GM10266 (cell line): ENCODE data around the gene KRTAP10-12.
"Not testable (repeated sequence)": the region's sequence is repeated elsewhere in the genome, so short reads cannot be mapped to it uniquely, and the experiment has no call there.

Experiments
- DNase-seq: peaks from one replicate; pipeline ENCODE4 v3.0.0; 2012; ENCODE audit errors: extremely low spot score
- CTCF ChIP-seq: IDR thresholded peaks from 2 replicates; pipeline ENCODE4 v1.5.1; 2012; ENCODE audit warnings: mild to moderate bottlenecking, low read depth; ENCODE audit not compliant: control insufficient read depth, insufficient read depth; ENCODE audit errors: missing control alignments

KRTAP10-12 gene

GRCh38 chr21:44686843-44687561 lies 10.0 kb upstream of the KRTAP10-12 start:
- TF ChIP-seq CTCF = no peak
- DNase-seq = no peak

DNA sequence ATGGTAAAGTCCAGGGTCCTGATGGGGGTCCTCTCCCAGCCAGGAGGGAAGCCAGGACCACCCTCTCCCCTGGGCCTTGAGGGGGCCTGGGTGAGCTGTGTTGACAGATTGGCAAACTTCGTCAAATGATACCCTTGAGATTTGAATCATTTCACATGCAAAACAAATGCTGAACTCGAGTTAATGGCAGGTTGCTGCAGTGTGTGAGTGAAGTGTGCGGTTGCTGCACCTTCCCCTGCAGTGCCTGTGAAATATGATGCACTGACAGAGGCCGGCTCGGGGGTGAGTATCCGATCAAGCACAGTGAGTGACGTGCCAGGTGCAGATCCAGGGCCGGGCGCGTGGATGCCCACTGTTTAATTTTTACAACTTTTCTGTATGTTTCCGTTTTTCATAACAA lies 9.3 kb upstream of the KRTAP10-12 start:
- no peak for DNase-seq
- no peak for TF ChIP-seq CTCF

DNA sequence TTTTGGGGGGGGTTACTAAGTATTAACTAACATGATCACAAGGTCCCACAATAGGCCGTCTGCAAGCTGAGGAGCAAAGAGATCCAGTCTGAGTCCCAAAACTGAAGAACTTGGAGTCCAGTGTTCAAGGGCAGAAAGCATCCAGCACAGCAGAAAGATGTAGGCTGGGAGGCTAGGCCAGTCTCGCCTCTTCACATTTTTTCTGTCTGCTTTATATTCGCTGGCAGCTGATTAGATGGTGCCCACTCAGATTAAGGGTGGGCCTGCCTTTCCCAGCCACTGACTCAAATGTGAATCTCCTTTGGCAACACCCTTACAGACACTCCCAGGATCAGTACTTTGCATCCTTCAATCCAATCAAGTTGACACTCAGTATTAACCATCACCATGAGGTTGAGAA lies 7.2 kb upstream of the KRTAP10-12 start:
- DNase-seq = not testable (repeated sequence)

DNA sequence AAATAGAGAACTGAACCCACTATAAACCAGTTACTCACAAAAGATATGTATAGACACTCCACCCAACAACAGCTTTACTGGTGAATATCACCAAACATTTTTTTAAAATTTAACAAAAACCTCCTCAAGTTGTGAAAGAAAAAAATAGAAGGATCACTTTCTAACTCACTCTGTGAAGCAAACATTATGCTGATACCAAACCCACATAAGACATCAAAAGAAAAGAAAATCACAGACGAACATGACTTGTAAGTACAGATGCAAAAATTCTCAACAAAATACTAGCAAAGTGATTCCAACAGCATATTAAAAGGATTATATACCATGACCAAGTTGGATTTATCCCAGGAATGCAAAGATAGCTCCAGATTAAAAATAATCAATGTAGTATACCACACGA lies 5.3 kb upstream of the KRTAP10-12 start:
- no peak for DNase-seq
- TF ChIP-seq CTCF = no peak

GRCh38 chr21:44692798-44693512 lies 4.0 kb upstream of the KRTAP10-12 start:
- no peak for TF ChIP-seq CTCF
- no peak for DNase-seq

DNA sequence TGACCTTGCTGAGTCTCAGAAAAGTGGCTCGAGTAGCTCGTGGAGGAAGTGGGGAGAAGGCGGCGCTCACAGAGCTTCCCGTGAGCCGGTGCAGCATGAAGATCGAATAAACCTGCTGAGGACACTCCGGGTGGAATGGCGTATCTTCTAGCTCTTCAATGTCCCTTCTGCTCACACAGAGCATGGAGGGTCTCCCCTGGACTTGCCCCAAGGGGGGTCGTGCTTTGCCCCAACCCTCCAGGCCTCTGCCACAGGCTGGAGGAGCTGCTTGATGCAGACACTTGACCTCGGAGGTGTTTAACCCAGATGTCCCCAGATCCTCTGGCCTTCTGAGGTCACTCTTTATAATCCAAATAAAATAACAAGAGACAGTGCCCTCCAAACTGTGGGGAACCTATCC lies 2.2 kb upstream of the KRTAP10-12 start:
- DNase-seq = no peak
- no peak for TF ChIP-seq CTCF

DNA sequence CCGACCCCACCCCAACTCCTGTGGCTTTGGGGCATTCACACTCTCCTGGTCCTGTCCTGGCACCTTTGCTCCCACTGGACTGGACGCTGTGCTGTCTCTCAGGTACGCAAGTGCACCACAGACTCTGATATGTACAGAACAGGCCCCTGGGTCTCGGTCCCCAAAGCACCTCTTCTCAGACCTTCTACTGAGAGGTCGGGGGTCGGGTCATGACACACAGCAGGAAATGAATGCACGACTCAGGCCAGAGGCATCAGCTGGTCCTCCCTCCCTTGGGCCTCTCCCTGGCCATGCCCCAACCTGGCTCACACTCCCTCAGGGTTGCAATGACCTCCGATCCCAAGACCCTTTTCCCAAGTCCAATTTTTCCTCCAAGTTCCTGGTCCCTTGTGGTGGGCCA lies 1.8 kb upstream of the KRTAP10-12 start:
- no peak for TF ChIP-seq CTCF
- no peak for DNase-seq
